ENCODE results near the gene APOBEC3B.

APOBEC3B gene

DNA sequence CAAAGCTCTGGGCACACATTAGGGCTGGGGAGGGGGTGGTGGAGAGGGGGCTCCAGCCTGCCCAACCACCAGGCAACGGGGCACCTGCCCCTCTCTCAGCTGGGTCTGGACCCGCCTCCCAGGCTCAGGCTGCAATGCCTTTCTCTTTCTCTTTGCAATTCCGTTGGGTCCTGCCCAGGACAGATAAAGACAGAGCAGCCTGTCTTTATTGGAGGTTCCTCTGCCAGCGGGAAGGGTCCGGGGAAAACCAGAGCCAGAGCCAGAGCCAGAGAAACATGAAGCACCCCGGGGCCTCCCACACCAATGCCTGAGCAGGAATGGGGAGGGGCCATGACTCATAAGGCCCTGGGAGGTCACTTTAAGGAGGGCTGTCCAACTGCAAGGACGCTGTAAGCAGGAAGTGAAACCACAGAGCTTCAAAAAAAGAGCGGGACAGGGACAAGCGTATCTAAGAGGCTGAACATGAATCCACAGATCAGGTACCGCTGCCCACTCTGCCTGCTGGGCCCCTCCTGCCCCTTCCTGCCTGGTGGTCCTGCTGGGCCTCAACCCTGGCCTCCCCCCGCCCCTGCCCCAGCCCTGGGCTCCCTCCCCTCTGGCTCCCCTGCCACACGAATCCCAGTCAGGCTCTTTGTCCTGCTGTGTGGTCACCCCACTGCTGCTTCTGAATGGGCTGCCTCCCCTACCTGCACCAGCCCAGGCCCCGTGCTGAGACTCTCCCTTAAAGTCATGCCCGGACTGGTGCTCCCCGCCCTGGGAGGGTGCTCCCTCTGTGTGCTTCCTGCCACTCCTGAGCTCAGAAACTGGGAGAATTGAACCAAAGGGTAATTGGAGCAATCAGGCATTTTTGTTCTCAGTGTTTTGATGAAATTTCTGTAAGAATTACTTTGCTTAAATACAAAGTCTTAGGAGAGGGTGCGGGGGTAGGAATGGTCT, at the start of gene APOBEC3B:
Gene APOBEC3B (plus strand): TSS at position 356 of the 936 bp plus-strand sequence. CDS start 107 bp downstream, at position 463.
- peak within 1 kb of the TSS; percentile 43 to 48 for H3K9ac ChIP-seq (ENCODE audit: low read depth in 1 of 2, low read length in 2 of 2)
- H3K27me3 ChIP-seq (ENCODE audit: control insufficient read depth in 1 of 2, insufficient read depth in 2 of 2, low read length in 2 of 2), result no peaks in the 10 kb centered on the region
- H3K4me1 ChIP-seq (ENCODE audit: control insufficient read depth in 1 of 2, insufficient read depth in 2 of 2, low read length in 2 of 2), result peaks cover 11 to 28% of the 10 kb centered on the region in 2 donors
- H3K36me3 ChIP-seq (ENCODE audit: control insufficient read depth in 1 of 2, insufficient read depth in 2 of 2, low read length in 2 of 2), result no peaks in the 10 kb centered on the region
- H3K9me3 ChIP-seq (ENCODE audit: control insufficient read depth in 1 of 2, low read length in 2 of 2), result no peaks in the 10 kb centered on the region
- H3K4me3 ChIP-seq (ENCODE audit: low read depth in 1 of 2, low read length in 2 of 2), result peak within 1 kb of the TSS; percentile 60 to 61
- peak within 1 kb of the TSS; percentile 43 for H3K27ac ChIP-seq (ENCODE audit: low read depth, low read length)

- Histone ChIP-seq H3K9ac (ENCODE audit: low read depth in 1 of 2, low read length in 2 of 2) (no peak overlapping the region), H3K4me1 (ENCODE audit: control insufficient read depth in 1 of 2, insufficient read depth in 2 of 2, low read length in 2 of 2) (peaks cover 13 to 30% of the 10 kb centered on the region in 2 donors), H3K36me3 (ENCODE audit: control insufficient read depth in 1 of 2, insufficient read depth in 2 of 2, low read length in 2 of 2) (no peaks in the 10 kb centered on the region), H3K4me3 (ENCODE audit: low read depth in 1 of 2, low read length in 2 of 2) (no peak overlapping the region), H3K27ac (ENCODE audit: low read depth, low read length) (no peak overlapping the region), H3K27me3 (ENCODE audit: control insufficient read depth in 1 of 2, insufficient read depth in 2 of 2, low read length in 2 of 2) (peaks cover 0 to 4% of the 10 kb centered on the region in 2 donors), H3K9me3 (ENCODE audit: control insufficient read depth in 1 of 2, low read length in 2 of 2) (no peaks in the 10 kb centered on the region)
These were observed 47.1 kb upstream of the APOBEC3B start for GRCh38 chr22:38935023-38935422.

- Histone ChIP-seq H3K9ac (ENCODE audit: low read depth in 1 of 2, low read length in 2 of 2) (no peak overlapping the region), H3K36me3 (ENCODE audit: control insufficient read depth in 1 of 2, insufficient read depth in 2 of 2, low read length in 2 of 2) (no peaks in the 10 kb centered on the region), H3K27me3 (ENCODE audit: control insufficient read depth in 1 of 2, insufficient read depth in 2 of 2, low read length in 2 of 2) (peaks cover 0 to 4% of the 10 kb centered on the region in 2 donors), H3K27ac (ENCODE audit: low read depth, low read length) (no peak overlapping the region), H3K9me3 (ENCODE audit: control insufficient read depth in 1 of 2, low read length in 2 of 2) (no peaks in the 10 kb centered on the region), H3K4me3 (ENCODE audit: low read depth in 1 of 2, low read length in 2 of 2) (no peak overlapping the region), H3K4me1 (ENCODE audit: control insufficient read depth in 1 of 2, insufficient read depth in 2 of 2, low read length in 2 of 2) (peaks cover 13 to 26% of the 10 kb centered on the region in 2 donors)
These were observed 46.5 kb upstream of the APOBEC3B start for GRCh38 chr22:38935616-38936015.

GRCh38 chr22:38936562-38936961, 45.6 kb upstream of the APOBEC3B start:
- no peaks in the 10 kb centered on the region for H3K36me3 ChIP-seq (ENCODE audit: control insufficient read depth in 1 of 2, insufficient read depth in 2 of 2, low read length in 2 of 2)
- H3K4me3 ChIP-seq (ENCODE audit: low read depth in 1 of 2, low read length in 2 of 2), result no peak overlapping the region
- H3K27ac ChIP-seq (ENCODE audit: low read depth, low read length), result no peak overlapping the region
- peaks cover 0 to 4% of the 10 kb centered on the region in 2 donors for H3K27me3 ChIP-seq (ENCODE audit: control insufficient read depth in 1 of 2, insufficient read depth in 2 of 2, low read length in 2 of 2)
- no peaks in the 10 kb centered on the region for H3K9me3 ChIP-seq (ENCODE audit: control insufficient read depth in 1 of 2, low read length in 2 of 2)
- H3K4me1 ChIP-seq (ENCODE audit: control insufficient read depth in 1 of 2, insufficient read depth in 2 of 2, low read length in 2 of 2), result peaks cover 13 to 30% of the 10 kb centered on the region in 2 donors
- no peak overlapping the region for H3K9ac ChIP-seq (ENCODE audit: low read depth in 1 of 2, low read length in 2 of 2)

- Histone ChIP-seq H3K4me3 (ENCODE audit: low read depth in 1 of 2, low read length in 2 of 2) (no peak overlapping the region), H3K9ac (ENCODE audit: low read depth in 1 of 2, low read length in 2 of 2) (no peak overlapping the region), H3K27ac (ENCODE audit: low read depth, low read length) (no peak overlapping the region), H3K36me3 (ENCODE audit: control insufficient read depth in 1 of 2, insufficient read depth in 2 of 2, low read length in 2 of 2) (no peaks in the 10 kb centered on the region), H3K27me3 (ENCODE audit: control insufficient read depth in 1 of 2, insufficient read depth in 2 of 2, low read length in 2 of 2) (peaks cover 0 to 7% of the 10 kb centered on the region in 2 donors), H3K4me1 (ENCODE audit: control insufficient read depth in 1 of 2, insufficient read depth in 2 of 2, low read length in 2 of 2) (peaks cover 17 to 31% of the 10 kb centered on the region in 2 donors), H3K9me3 (ENCODE audit: control insufficient read depth in 1 of 2, low read length in 2 of 2) (no peaks in the 10 kb centered on the region)
These were observed 45.1 kb upstream of the APOBEC3B start for GRCh38 chr22:38937036-38937435.

DNA sequence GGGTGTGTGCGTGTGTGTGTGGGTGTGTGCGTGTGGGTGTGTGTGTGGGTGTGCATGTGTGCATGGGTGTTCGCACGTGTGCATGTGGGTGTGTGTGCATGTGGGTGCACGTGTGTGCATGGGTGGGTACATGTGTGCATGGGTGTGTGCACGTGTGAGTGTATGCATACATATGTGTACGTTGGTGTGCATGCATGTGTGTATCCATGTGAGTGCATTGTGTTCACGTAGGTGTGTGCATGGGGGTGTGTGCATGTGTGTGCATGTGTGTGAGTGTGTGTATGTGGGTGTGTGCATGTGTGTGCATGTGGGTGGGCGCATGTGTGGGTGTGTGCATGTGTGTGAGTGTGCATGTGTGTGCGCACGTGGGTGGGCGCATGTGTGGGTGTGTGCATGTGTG, 44.6 kb upstream of the APOBEC3B start:
- H3K27ac ChIP-seq (ENCODE audit: low read depth, low read length), result no peak overlapping the region
- H3K27me3 ChIP-seq (ENCODE audit: control insufficient read depth in 1 of 2, insufficient read depth in 2 of 2, low read length in 2 of 2), result peaks cover 0 to 7% of the 10 kb centered on the region in 2 donors

DNA sequence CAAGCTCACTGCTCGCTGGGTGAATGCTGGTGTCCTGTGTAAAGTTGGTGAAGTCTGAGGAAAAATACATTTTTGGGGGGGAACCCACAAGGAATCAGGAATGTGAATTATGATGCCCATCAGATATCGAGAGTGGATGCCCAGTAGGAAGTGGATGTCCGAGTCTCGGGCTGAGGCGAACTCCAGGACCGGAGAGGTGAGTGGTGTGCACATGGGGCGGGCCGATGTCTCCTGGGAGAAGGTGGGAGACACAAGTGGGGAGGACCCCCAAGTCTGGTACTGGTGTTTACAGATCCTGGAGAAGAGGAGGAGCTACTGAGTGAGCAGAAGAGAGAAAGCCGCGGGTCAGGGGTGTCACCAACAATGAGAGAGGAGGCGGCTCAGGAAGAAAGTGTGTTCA, 43.9 kb upstream of the APOBEC3B start:
- H3K27me3 ChIP-seq (ENCODE audit: control insufficient read depth in 1 of 2, insufficient read depth in 2 of 2, low read length in 2 of 2), result peaks cover 0 to 7% of the 10 kb centered on the region in 2 donors
- H3K36me3 ChIP-seq (ENCODE audit: control insufficient read depth in 1 of 2, insufficient read depth in 2 of 2, low read length in 2 of 2), result no peaks in the 10 kb centered on the region
- H3K9ac ChIP-seq (ENCODE audit: low read depth in 1 of 2, low read length in 2 of 2), result no peak overlapping the region
- H3K9me3 ChIP-seq (ENCODE audit: control insufficient read depth in 1 of 2, low read length in 2 of 2), result no peaks in the 10 kb centered on the region
- peaks cover 18 to 31% of the 10 kb centered on the region in 2 donors for H3K4me1 ChIP-seq (ENCODE audit: control insufficient read depth in 1 of 2, insufficient read depth in 2 of 2, low read length in 2 of 2)
- H3K4me3 ChIP-seq (ENCODE audit: low read depth in 1 of 2, low read length in 2 of 2), result no peak overlapping the region
- no peak overlapping the region for H3K27ac ChIP-seq (ENCODE audit: low read depth, low read length)

More for the DNA sequence above, 44.6 kb upstream of the APOBEC3B start:
- Histone ChIP-seq H3K4me3 (ENCODE audit: low read depth in 1 of 2, low read length in 2 of 2) (no peak overlapping the region), H3K9ac (ENCODE audit: low read depth in 1 of 2, low read length in 2 of 2) (no peak overlapping the region), H3K4me1 (ENCODE audit: control insufficient read depth in 1 of 2, insufficient read depth in 2 of 2, low read length in 2 of 2) (peaks cover 18 to 31% of the 10 kb centered on the region in 2 donors), H3K36me3 (ENCODE audit: control insufficient read depth in 1 of 2, insufficient read depth in 2 of 2, low read length in 2 of 2) (no peaks in the 10 kb centered on the region), H3K9me3 (ENCODE audit: control insufficient read depth in 1 of 2, low read length in 2 of 2) (no peaks in the 10 kb centered on the region)

DNA sequence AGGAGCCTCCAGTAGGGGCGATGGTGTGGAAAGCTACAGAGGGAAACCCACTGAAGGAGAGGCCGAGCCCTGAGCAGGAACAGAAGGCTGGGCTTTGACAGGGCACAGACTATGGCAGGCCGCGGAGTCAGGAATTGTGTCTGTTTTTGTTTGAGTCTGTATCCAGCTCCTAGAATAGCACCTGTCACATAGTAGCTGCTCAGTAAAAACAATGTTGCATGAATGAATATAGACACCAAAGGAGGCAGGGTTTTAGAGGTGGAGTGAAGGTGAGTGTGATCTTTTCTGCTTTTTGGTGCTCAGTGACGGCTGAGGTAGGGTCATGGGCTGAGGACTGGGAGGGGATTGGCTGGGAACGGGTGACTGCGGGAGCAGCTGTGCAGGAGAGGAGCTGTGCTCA, 43.2 kb upstream of the APOBEC3B start:
- Histone ChIP-seq H3K27ac (ENCODE audit: low read depth, low read length) (no peak overlapping the region), H3K27me3 (ENCODE audit: control insufficient read depth in 1 of 2, insufficient read depth in 2 of 2, low read length in 2 of 2) (peaks cover 0 to 7% of the 10 kb centered on the region in 2 donors), H3K36me3 (ENCODE audit: control insufficient read depth in 1 of 2, insufficient read depth in 2 of 2, low read length in 2 of 2) (no peaks in the 10 kb centered on the region), H3K4me3 (ENCODE audit: low read depth in 1 of 2, low read length in 2 of 2) (no peak overlapping the region), H3K9ac (ENCODE audit: low read depth in 1 of 2, low read length in 2 of 2) (no peak overlapping the region), H3K4me1 (ENCODE audit: control insufficient read depth in 1 of 2, insufficient read depth in 2 of 2, low read length in 2 of 2) (peaks cover 15 to 31% of the 10 kb centered on the region in 2 donors), H3K9me3 (ENCODE audit: control insufficient read depth in 1 of 2, low read length in 2 of 2) (no peaks in the 10 kb centered on the region)

DNA sequence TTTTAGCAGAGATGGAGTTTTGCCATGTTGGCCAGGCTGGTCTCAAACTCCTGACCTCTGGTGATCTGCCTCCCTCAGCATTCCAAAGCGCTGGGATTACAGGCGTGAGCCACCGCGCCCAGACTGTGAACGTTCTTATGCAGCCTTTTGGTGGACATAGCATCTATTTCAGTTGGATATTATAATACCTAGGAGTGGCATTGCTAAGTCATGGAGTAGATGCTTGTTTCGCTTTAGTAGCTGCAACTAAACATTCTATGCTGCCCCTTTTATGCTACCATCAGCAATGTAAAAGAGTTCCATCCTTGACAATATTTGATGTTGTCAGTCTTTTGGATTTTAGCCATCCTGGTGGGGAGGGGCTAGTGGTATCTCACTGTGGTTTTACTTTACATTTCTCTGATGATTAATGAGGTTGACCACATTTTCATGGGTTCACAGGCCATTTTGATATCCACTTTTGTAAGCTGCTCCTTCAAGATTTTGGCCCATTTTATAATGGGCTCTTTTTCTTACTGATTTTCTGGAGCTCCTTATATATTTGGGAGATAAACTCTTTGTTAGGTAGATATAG, 41.2 kb upstream of the APOBEC3B start:
- Histone ChIP-seq H3K27ac (ENCODE audit: low read depth, low read length) (no peak overlapping the region), H3K9ac (ENCODE audit: low read depth in 1 of 2, low read length in 2 of 2) (no peak overlapping the region), H3K36me3 (ENCODE audit: control insufficient read depth in 1 of 2, insufficient read depth in 2 of 2, low read length in 2 of 2) (no peaks in the 10 kb centered on the region), H3K4me3 (ENCODE audit: low read depth in 1 of 2, low read length in 2 of 2) (no peak overlapping the region), H3K4me1 (ENCODE audit: control insufficient read depth in 1 of 2, insufficient read depth in 2 of 2, low read length in 2 of 2) (peaks cover 10 to 20% of the 10 kb centered on the region in 2 donors), H3K9me3 (ENCODE audit: control insufficient read depth in 1 of 2, low read length in 2 of 2) (no peaks in the 10 kb centered on the region), H3K27me3 (ENCODE audit: control insufficient read depth in 1 of 2, insufficient read depth in 2 of 2, low read length in 2 of 2) (peaks cover 0 to 7% of the 10 kb centered on the region in 2 donors)

DNA sequence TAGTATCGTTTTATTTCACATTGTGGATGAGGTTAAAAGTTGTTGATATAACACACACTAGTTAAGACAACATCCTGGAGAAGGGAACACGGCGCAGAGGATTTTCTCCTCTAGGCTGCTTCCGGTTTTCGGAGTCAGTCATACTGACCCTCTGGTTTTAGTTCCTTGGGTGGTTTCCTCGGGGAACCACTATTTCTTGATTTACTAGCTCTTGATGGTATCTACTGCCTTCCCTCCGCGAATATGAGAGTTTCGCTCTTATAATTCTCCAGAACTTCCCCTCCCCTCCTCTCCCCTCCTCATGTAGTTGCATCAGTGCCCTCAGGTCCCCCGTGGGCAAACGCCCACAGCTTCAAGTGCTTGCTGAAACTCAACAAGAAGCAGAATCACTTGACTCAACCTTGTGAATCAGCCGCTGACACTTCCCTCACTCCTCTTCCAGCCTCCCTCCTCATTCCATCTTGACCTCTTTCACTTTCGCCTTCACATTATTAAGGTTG, 40.6 kb upstream of the APOBEC3B start:
- no peak overlapping the region for H3K9ac ChIP-seq (ENCODE audit: low read depth in 1 of 2, low read length in 2 of 2)
- H3K9me3 ChIP-seq (ENCODE audit: control insufficient read depth in 1 of 2, low read length in 2 of 2), result no peaks in the 10 kb centered on the region
- peaks cover 6 to 13% of the 10 kb centered on the region in 2 donors for H3K4me1 ChIP-seq (ENCODE audit: control insufficient read depth in 1 of 2, insufficient read depth in 2 of 2, low read length in 2 of 2)
- peak overlapping the region; percentile 27 to 46 for H3K4me3 ChIP-seq (ENCODE audit: low read depth in 1 of 2, low read length in 2 of 2)
- no peaks in the 10 kb centered on the region for H3K36me3 ChIP-seq (ENCODE audit: control insufficient read depth in 1 of 2, insufficient read depth in 2 of 2, low read length in 2 of 2)
- H3K27ac ChIP-seq (ENCODE audit: low read depth, low read length), result no peak overlapping the region
- H3K27me3 ChIP-seq (ENCODE audit: control insufficient read depth in 1 of 2, insufficient read depth in 2 of 2, low read length in 2 of 2), result peaks cover 0 to 9% of the 10 kb centered on the region in 2 donors
